VCaP (cell line): ENCODE results near the gene MYRIP.

Source experiments
- H3K27ac ChIP-seq: fragments of 450-650 bp; 2 replicates; pipeline ENCODE4 v1.5.1; 2017
- CTCF ChIP-seq: fragments of 450-650 bp; conservative IDR thresholded peaks from 2 replicates; pipeline ENCODE4 v1.5.1; 2017; ENCODE audit warnings: mild to moderate bottlenecking, moderate library complexity

Gene MYRIP

GRCh38 chr3:40190056-40190455 lies 380.6 kb downstream of the MYRIP start:
- H3K27ac ChIP-seq: no peak overlapping the region
- no peak for TF ChIP-seq CTCF

GRCh38 chr3:40191251-40191650 lies 381.8 kb downstream of the MYRIP start:
- no peak overlapping the region for H3K27ac ChIP-seq
- no peak for TF ChIP-seq CTCF

- H3K27ac ChIP-seq: no peak overlapping the region
- peak; percentile 97 for TF ChIP-seq CTCF
Observed at GRCh38 chr3:40191850-40192448, 382.5 kb downstream of the MYRIP start.

GRCh38 chr3:40192628-40193027 lies 383.2 kb downstream of the MYRIP start:
- no peak for TF ChIP-seq CTCF

GRCh38 chr3:40196966-40197365 lies 387.6 kb downstream of the MYRIP start:
- no peak for TF ChIP-seq CTCF
- H3K27ac ChIP-seq: no peak overlapping the region

More at GRCh38 chr3:40192628-40193027, 383.2 kb downstream of the MYRIP start:
- no peak overlapping the region for H3K27ac ChIP-seq

GRCh38 chr3:40200692-40201316 lies 391.4 kb downstream of the MYRIP start:
- no peak for TF ChIP-seq CTCF

GRCh38 chr3:40201770-40202169 lies 392.4 kb downstream of the MYRIP start:
- no peak overlapping the region for H3K27ac ChIP-seq
- no peak for TF ChIP-seq CTCF

More at GRCh38 chr3:40200692-40201316, 391.4 kb downstream of the MYRIP start:
- H3K27ac ChIP-seq: no peak overlapping the region
